CD4-positive, CD25-positive, alpha-beta regulatory T cell (primary cell): ENCODE results near the gene RXFP2. TPM values are rescaled to one million over a fixed set of nuclear protein-coding genes. Genes with fewer than 3 reads are reported as not detected.

Source experiments
- ATAC-seq, 2 donors: fragments of 150-1000 bp; cut with Tn5 transposase; one replicate each; pipeline ENCODE4 v1.10.0; 2021; ENCODE audit warnings: low read depth in 2 of 2, moderate number of reproducible peaks in 2 of 2, moderate library complexity in 1 of 2
- DNase-seq, 3 donors: peaks; one replicate each; pipeline versions ENCODE4 v3.0.0 to v3.0.0-alpha.2; 2012 to 2022; ENCODE audit warnings: mixed read lengths in 1 of 3
- H3K27ac ChIP-seq: one replicate; pipeline ENCODE4 v1.7.0; 2013; ENCODE audit warnings: mild to moderate bottlenecking, low read length; ENCODE audit not compliant: insufficient read depth, poor library complexity, severe bottlenecking
- H3K27me3 ChIP-seq: one replicate; pipeline ENCODE4 v1.7.0; 2013; ENCODE audit warnings: low read length; ENCODE audit not compliant: control insufficient read depth, insufficient read depth
- H3K36me3 ChIP-seq: one replicate; pipeline ENCODE4 v1.7.0; 2013; ENCODE audit warnings: mild to moderate bottlenecking, low read length, moderate library complexity; ENCODE audit not compliant: control insufficient read depth, insufficient read depth
- H3K4me1 ChIP-seq: 2 replicates; pipeline ENCODE4 v1.7.0; 2013; ENCODE audit warnings: mild to moderate bottlenecking, low read length; ENCODE audit not compliant: insufficient read depth, control insufficient read depth, poor library complexity, severe bottlenecking
- H3K4me3 ChIP-seq: one replicate; pipeline ENCODE4 v1.7.0; 2013; ENCODE audit warnings: low read depth, mild to moderate bottlenecking, low read length, moderate library complexity
- H3K9me3 ChIP-seq, 2 experiments: 1 replicate in 1 of 2; 2 replicates in 1 of 2; pipeline ENCODE4 v1.7.0; 2013; ENCODE audit warnings: low read length in 2 of 2, mild to moderate bottlenecking in 1 of 2, moderate library complexity in 1 of 2; ENCODE audit not compliant: control insufficient read depth in 2 of 2
- H3K27ac Mint-ChIP-seq, 3 donors: one replicate each; pipeline ENCODE4 v1.8.0; 2020 to 2022; ENCODE audit warnings: mild to moderate bottlenecking in 3 of 3, mixed read lengths in 3 of 3, moderate library complexity in 2 of 3
- H3K27me3 Mint-ChIP-seq: one replicate; pipeline ENCODE4 v1.8.0; 2022; ENCODE audit warnings: mild to moderate bottlenecking, mixed read lengths
- H3K36me3 Mint-ChIP-seq: one replicate; pipeline ENCODE4 v1.8.0; 2020; ENCODE audit warnings: mixed read lengths
- H3K4me1 Mint-ChIP-seq, 4 donors: one replicate each; pipeline ENCODE4 v1.8.0; 2020 to 2022; ENCODE audit warnings: mixed read lengths in 4 of 4, mild to moderate bottlenecking in 1 of 4
- H3K4me3 Mint-ChIP-seq, 4 donors: one replicate each; pipeline ENCODE4 v1.8.0; 2020 to 2022; ENCODE audit warnings: mild to moderate bottlenecking in 4 of 4, mixed read lengths in 4 of 4, moderate library complexity in 3 of 4
- H3K9me3 Mint-ChIP-seq, 7 donors: one replicate each; pipeline ENCODE4 v1.8.0; 2020 to 2022; ENCODE audit warnings: mixed read lengths in 7 of 7, mild to moderate bottlenecking in 3 of 7, moderate library complexity in 2 of 7
- polyA plus RNA-seq, 4 donors: library from polyadenylated mRNA; unstranded; fragments of 300-500 nt; fragmentation: Illumina TruSeq; gene quantifications; one replicate each; pipeline ENCODE4 v1.2.3, GENCODE V29; 2021
- total RNA-seq: library from RNA; stranded (reverse); gene quantifications from one replicate; pipeline ENCODE4 v1.2.3, GENCODE V29; 2022

Gene RXFP2
- total and polyA plus RNA-seq, 5 donors from 2014 or later, result not detected

DNA sequence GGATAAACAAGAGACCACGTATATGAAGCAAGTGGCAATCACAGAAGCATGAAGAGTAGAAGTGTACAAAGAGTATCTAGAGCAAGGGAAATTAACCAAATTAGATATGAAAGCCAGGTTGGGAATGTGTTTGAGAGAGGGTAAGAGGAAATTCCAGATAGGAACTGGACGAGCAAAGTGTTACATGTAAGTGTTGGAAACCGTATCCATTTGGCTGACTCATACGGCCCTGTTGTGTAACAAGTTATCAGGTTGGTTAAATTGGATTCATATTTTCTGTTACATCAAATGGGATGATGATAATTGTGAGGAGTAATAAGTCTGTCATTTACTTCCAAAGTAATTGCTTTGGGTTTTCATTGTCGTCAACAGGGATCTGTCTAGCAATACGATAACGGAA is 46.7 kb downstream of the RXFP2 start:
- Mint-ChIP-seq H3K9me3 (peaks cover 0 to 10% (median 0%) of the 10 kb centered on the region in 7 donors), H3K27ac (no peak overlapping the region), H3K4me1 (no peaks in the 10 kb centered on the region), H3K4me3 (no peak overlapping the region), H3K36me3 (no peaks in the 10 kb centered on the region), H3K27me3 (no peaks in the 10 kb centered on the region)
- ATAC-seq (no peak), DNase-seq (no peak)
- H3K4me1 ChIP-seq, result no peaks in the 10 kb centered on the region
- no peaks in the 10 kb centered on the region for H3K36me3 ChIP-seq
- no peaks in the 10 kb centered on the region for H3K9me3 ChIP-seq
- H3K27ac ChIP-seq, result no peak overlapping the region
- H3K27me3 ChIP-seq, result no peaks in the 10 kb centered on the region
- no peak overlapping the region for H3K4me3 ChIP-seq

DNA sequence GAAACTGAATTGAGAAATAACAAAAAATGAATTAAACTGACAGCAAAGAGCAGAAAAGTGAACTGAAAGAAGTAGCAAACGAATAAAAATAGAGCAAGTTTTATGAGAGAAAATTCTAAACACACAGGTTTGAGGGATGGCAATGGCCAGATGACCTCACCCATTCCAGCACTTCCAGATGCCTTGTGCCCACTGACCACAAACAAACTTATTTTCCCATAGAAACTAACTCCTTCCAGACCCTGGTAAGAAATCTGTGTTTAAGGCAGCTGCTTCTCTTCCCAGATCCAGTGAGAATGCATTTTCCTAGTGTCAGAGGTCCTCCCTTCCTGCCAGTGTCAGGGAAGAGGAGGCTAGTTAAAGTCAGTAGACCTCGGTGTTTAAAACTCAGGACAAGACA is 51.7 kb downstream of the RXFP2 start:
- Mint-ChIP-seq H3K4me3 (no peak overlapping the region), H3K36me3 (no peaks in the 10 kb centered on the region), H3K27ac (no peak overlapping the region), H3K4me1 (no peaks in the 10 kb centered on the region), H3K27me3 (peaks cover 4% of the 10 kb centered on the region), H3K9me3 (peaks cover 0 to 8% (median 0%) of the 10 kb centered on the region in 7 donors)
- H3K27me3 ChIP-seq, result no peaks in the 10 kb centered on the region
- ATAC-seq (no peak), DNase-seq (no peak)
- H3K4me1 ChIP-seq, result no peaks in the 10 kb centered on the region
- H3K36me3 ChIP-seq, result no peaks in the 10 kb centered on the region
- H3K9me3 ChIP-seq, result no peaks in the 10 kb centered on the region
- no peak overlapping the region for H3K27ac ChIP-seq
- no peak overlapping the region for H3K4me3 ChIP-seq

- H3K4me1 Mint-ChIP-seq, result no peaks in the 10 kb centered on the region
- DNase-seq, result no peak
- peaks cover 0 to 4% (median 0%) of the 10 kb centered on the region in 7 donors for H3K9me3 Mint-ChIP-seq
- ATAC-seq, result no peak
- H3K4me3 ChIP-seq, result no peak overlapping the region
- H3K27me3 Mint-ChIP-seq, result peaks cover 4% of the 10 kb centered on the region
- H3K4me1 ChIP-seq, result no peaks in the 10 kb centered on the region
- no peak overlapping the region for H3K4me3 Mint-ChIP-seq
- no peak overlapping the region for H3K27ac Mint-ChIP-seq
- no peaks in the 10 kb centered on the region for H3K36me3 ChIP-seq
- no peaks in the 10 kb centered on the region for H3K36me3 Mint-ChIP-seq
- no peak overlapping the region for H3K27ac ChIP-seq
- no peaks in the 10 kb centered on the region for H3K9me3 ChIP-seq
- H3K27me3 ChIP-seq, result no peaks in the 10 kb centered on the region
Observed at GRCh38 chr13:31793246-31793645, 53.9 kb downstream of the RXFP2 start.

- ATAC-seq, result no peak
- no peaks in the 10 kb centered on the region for H3K36me3 ChIP-seq
- no peaks in the 10 kb centered on the region for H3K4me1 Mint-ChIP-seq
- H3K9me3 ChIP-seq, result no peaks in the 10 kb centered on the region
- H3K27me3 Mint-ChIP-seq, result peaks cover 4% of the 10 kb centered on the region
- H3K27ac ChIP-seq, result no peak overlapping the region
- no peak overlapping the region for H3K4me3 ChIP-seq
- DNase-seq, result no peak
- no peak overlapping the region for H3K27ac Mint-ChIP-seq
- no peaks in the 10 kb centered on the region for H3K27me3 ChIP-seq
- no peaks in the 10 kb centered on the region for H3K36me3 Mint-ChIP-seq
- H3K9me3 Mint-ChIP-seq, result peaks cover 0 to 6% (median 0%) of the 10 kb centered on the region in 7 donors
- H3K4me1 ChIP-seq, result no peaks in the 10 kb centered on the region
- H3K4me3 Mint-ChIP-seq, result no peak overlapping the region
Observed at GRCh38 chr13:31794452-31794851, 55.1 kb downstream of the RXFP2 start.

DNA sequence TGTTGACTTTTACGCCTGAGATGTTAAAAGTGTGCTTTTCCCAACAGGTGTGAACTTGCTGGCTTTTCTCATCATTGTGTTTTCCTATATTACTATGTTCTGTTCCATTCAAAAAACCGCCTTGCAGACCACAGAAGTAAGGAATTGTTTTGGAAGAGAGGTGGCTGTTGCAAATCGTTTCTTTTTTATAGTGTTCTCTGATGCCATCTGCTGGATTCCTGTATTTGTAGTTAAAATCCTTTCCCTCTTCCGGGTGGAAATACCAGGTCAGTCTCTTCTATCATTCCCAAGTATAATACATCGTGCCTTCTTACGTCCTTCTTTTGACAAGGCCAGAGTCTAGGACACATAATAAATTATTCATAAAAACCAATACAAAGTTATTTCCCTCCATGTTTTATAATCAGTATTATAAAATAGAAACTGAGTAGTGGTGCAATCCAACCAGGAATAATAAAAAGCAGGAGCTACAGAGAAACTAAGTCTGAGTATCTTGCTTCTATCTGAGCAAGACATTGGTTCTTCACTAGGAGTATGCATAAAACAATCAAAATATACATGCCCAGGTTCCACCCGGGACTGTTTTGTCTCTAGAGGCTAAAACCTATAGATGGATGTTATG is 57.9 kb downstream of the RXFP2 start:
- H3K27me3 Mint-ChIP-seq, result peaks cover 4% of the 10 kb centered on the region
- no peak overlapping the region for H3K27ac ChIP-seq
- no peak overlapping the region for H3K4me3 Mint-ChIP-seq
- no peak for ATAC-seq
- no peaks in the 10 kb centered on the region for H3K36me3 Mint-ChIP-seq
- no peaks in the 10 kb centered on the region for H3K4me1 ChIP-seq
- no peak for DNase-seq
- H3K27me3 ChIP-seq, result no peaks in the 10 kb centered on the region
- H3K4me3 ChIP-seq, result no peak overlapping the region
- no peak overlapping the region for H3K27ac Mint-ChIP-seq
- H3K4me1 Mint-ChIP-seq, result peaks cover 0 to 5% (median 0%) of the 10 kb centered on the region in 4 donors
- no peaks in the 10 kb centered on the region for H3K36me3 ChIP-seq
- H3K9me3 Mint-ChIP-seq, result peaks cover 0 to 4% (median 0%) of the 10 kb centered on the region in 7 donors
- no peaks in the 10 kb centered on the region for H3K9me3 ChIP-seq

GRCh38 chr13:31798189-31798588 is 58.9 kb downstream of the RXFP2 start:
- Histone ChIP-seq H3K4me1 (no peaks in the 10 kb centered on the region), H3K27ac (no peak overlapping the region), H3K27me3 (no peaks in the 10 kb centered on the region), H3K9me3 (no peaks in the 10 kb centered on the region), H3K36me3 (no peaks in the 10 kb centered on the region), H3K4me3 (no peak overlapping the region)
- H3K36me3 Mint-ChIP-seq, result no peaks in the 10 kb centered on the region
- H3K4me1 Mint-ChIP-seq, result peaks cover 0 to 5% (median 0%) of the 10 kb centered on the region in 4 donors
- peaks cover 0 to 4% (median 0%) of the 10 kb centered on the region in 7 donors for H3K9me3 Mint-ChIP-seq
- no peak overlapping the region for H3K4me3 Mint-ChIP-seq
- no peak for ATAC-seq
- DNase-seq, result no peak
- no peak overlapping the region for H3K27ac Mint-ChIP-seq
- peaks cover 4% of the 10 kb centered on the region for H3K27me3 Mint-ChIP-seq

DNA sequence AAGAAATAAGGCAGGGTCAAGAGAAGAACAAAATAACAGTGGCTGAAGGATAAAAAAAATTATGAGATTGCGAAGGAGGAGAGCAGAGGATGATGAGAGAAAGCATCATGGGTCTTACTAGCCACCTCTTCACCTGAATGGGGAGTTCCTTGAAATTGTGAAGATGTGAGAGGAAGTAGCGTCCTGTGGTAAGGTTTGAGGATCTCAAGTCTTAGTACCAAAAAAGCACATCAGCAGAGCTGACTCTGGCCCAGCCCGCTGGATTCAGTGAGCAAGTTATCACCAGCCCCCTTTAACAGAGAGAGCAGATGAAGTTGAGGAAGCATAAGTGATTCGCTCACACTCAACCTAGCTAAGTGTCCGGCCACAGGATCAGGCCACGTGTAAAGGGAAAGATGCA is 61.8 kb downstream of the RXFP2 start:
- Histone ChIP-seq H3K27me3 (no peaks in the 10 kb centered on the region), H3K4me1 (no peaks in the 10 kb centered on the region), H3K27ac (no peak overlapping the region), H3K4me3 (no peak overlapping the region), H3K9me3 (no peaks in the 10 kb centered on the region), H3K36me3 (no peaks in the 10 kb centered on the region)
- Mint-ChIP-seq H3K4me1 (peaks cover 0 to 5% (median 0%) of the 10 kb centered on the region in 4 donors), H3K27me3 (no peaks in the 10 kb centered on the region), H3K9me3 (peaks cover 0 to 3% (median 0%) of the 10 kb centered on the region in 7 donors), H3K27ac (no peak overlapping the region), H3K4me3 (no peak overlapping the region), H3K36me3 (no peaks in the 10 kb centered on the region)
- DNase-seq (no peak), ATAC-seq (no peak)

- no peak overlapping the region for H3K27ac ChIP-seq
- H3K9me3 ChIP-seq, result no peaks in the 10 kb centered on the region
- no peaks in the 10 kb centered on the region for H3K36me3 ChIP-seq
- Mint-ChIP-seq H3K27me3 (no peaks in the 10 kb centered on the region), H3K36me3 (no peaks in the 10 kb centered on the region), H3K4me1 (peaks cover 0 to 12% (median 1%) of the 10 kb centered on the region in 4 donors), H3K27ac (no peak overlapping the region), H3K9me3 (peaks cover 0 to 8% (median 0%) of the 10 kb centered on the region in 7 donors), H3K4me3 (no peak overlapping the region)
- no peaks in the 10 kb centered on the region for H3K27me3 ChIP-seq
- no peak for ATAC-seq
- H3K4me1 ChIP-seq, result no peaks in the 10 kb centered on the region
- H3K4me3 ChIP-seq, result no peak overlapping the region
- no peak for DNase-seq
Observed at GRCh38 chr13:31803311-31803710, 64.0 kb downstream of the RXFP2 start.
